AG04449 (cell line): ENCODE results near the gene PPP1R9B.

Source experiments
- CTCF ChIA-PET: fragments of 350-600 bp; formaldehyde crosslinking; extraction: SDS; loops from one replicate; lab custom pipeline; 2021; ENCODE audit warnings: antibody characterized with exemption; lab: Yijun Ruan, JAX
- POLR2A ChIA-PET: fragments of 400-600, 350-600 bp; formaldehyde crosslinking; extraction: SDS; loops from one replicate; lab custom pipeline; 2020; ENCODE audit warnings: antibody characterized with exemption, inconsistent platforms; lab: Yijun Ruan, JAX
- DNase-seq: peaks from one replicate; pipeline ENCODE4 v3.0.0-alpha.2; 2010; ENCODE audit warnings: low read depth, low spot score
- H3K4me3 ChIP-seq: 2 replicates; pipeline ENCODE4 v1.5.1; 2011; ENCODE audit warnings: low read depth, mild to moderate bottlenecking, control low read depth, low read length
- TF ChIP-seq, protein P1 (sequence below): IDR thresholded peaks from one replicate; pipeline ENCODE4 v1.5.1; 2011; ENCODE audit warnings: mild to moderate bottlenecking, moderate library complexity, low read length, control low read depth, inconsistent platforms; ENCODE audit not compliant: insufficient read depth; ENCODE audit errors: missing control alignments

Gene PPP1R9B

DNA sequence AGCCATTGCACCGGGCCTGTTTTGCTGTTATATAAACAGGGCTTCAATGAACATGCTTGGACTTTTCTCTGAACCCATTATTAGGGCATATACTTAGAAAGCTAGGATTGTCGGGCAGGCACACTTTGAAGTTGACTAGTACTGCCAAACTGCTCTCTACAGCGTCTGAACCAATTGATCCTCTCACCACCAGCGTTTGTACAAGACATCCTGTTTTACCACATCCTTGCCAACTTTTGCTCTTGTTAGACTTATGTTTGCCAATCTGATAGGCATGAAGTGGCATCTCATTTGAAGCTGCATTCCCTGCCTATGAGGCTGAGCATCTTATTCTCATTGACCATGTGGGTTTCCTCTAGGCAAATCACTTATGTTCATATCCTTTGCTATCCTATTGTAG is 7.4 kb upstream of the PPP1R9B start:
- TF ChIP-seq, protein P1, sequence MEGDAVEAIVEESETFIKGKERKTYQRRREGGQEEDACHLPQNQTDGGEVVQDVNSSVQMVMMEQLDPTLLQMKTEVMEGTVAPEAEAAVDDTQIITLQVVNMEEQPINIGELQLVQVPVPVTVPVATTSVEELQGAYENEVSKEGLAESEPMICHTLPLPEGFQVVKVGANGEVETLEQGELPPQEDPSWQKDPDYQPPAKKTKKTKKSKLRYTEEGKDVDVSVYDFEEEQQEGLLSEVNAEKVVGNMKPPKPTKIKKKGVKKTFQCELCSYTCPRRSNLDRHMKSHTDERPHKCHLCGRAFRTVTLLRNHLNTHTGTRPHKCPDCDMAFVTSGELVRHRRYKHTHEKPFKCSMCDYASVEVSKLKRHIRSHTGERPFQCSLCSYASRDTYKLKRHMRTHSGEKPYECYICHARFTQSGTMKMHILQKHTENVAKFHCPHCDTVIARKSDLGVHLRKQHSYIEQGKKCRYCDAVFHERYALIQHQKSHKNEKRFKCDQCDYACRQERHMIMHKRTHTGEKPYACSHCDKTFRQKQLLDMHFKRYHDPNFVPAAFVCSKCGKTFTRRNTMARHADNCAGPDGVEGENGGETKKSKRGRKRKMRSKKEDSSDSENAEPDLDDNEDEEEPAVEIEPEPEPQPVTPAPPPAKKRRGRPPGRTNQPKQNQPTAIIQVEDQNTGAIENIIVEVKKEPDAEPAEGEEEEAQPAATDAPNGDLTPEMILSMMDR: no peak
- no peak for DNase-seq
- ChIA-PET POLR2A (no interaction called here), CTCF (interaction anchor here (0.8 to 11.9 kb wide), 10 partner anchors 8 to 140 kb away, joined by 3 to 143 read pairs (median 4); partner anchors contain the start of gene SGCA)
- H3K4me3 ChIP-seq: no peak overlapping the region

- no peak for DNase-seq
- CTCF ChIA-PET: interaction anchor here (1.0 to 11.9 kb wide), 8 partner anchors 8 to 598 kb away, joined by 3 to 143 read pairs (median 12); partner anchors contain the start of gene SGCA
- no peak overlapping the region for H3K4me3 ChIP-seq
- POLR2A ChIA-PET: no interaction called here
- TF ChIP-seq, protein P1: no peak
Observed at GRCh38 chr17:50155115-50155819, 4.8 kb upstream of the PPP1R9B start.

- DNase-seq: no peak
- TF ChIP-seq, protein P1: no peak
- CTCF ChIA-PET: interaction anchor here (1.0 to 11.9 kb wide), 9 partner anchors 9 to 598 kb away, joined by 3 to 143 read pairs (median 7); partner anchors contain the start of gene SGCA
- POLR2A ChIA-PET: no interaction called here
- H3K4me3 ChIP-seq: no peak overlapping the region
Observed at GRCh38 chr17:50154604-50155003, 4.1 kb upstream of the PPP1R9B start.

DNA sequence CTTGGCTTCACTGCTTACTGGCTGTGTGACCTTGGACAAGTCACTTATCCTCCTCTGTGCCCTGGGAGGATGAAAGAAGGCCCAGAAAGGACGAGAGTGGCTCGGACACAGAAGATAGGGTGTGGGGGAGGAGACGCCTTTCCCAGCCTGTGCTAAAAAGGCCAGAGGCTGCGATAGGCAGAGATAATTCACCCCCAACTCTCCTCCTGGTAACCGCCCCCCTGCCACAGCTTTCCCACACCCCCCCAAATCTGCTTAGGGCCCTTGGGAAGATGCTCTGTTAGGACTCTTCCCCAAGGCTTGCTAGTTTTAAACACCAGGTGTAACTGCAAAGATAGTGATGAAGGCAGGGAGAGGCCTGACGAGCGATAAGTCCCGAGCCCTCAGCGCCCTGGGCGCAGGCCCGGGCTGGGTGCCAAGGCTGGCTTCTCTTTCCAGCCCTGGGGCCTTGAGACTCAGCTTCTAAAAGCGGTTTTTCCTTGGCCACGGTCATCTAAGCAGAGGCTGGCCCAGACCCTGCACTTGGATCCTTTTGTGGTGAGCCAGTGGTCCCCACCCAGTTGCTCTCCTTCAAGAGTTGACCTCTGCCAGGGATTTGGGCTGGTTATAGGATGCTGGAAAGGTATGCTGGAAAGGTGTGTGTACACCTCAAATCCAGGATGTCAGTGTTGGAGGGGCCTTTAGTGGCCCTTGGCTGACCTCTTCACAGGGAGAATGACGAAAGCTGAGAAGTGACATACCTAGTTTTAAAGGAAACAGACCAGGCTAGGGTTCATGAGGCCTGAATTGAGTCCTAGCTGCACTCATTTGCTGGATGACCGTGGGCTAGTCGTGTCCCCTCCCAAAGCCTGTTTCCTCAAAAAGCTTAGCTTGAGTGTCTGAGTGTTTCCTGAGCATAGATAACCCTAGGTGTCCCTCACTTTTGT is 3.4 kb upstream of the PPP1R9B start:
- ChIA-PET CTCF (interaction anchor here (1.0 to 11.9 kb wide), 10 partner anchors 7 to 597 kb away, joined by 3 to 143 read pairs (median 12); partner anchors contain the start of gene SGCA), POLR2A (no interaction called here)
- TF ChIP-seq, protein P1: no peak
- no peak overlapping the region for H3K4me3 ChIP-seq
- DNase-seq: no peak

- POLR2A ChIA-PET: interaction anchor here (0.6 to 2.1 kb wide), 6 partner anchors 8 to 786 kb away, joined by 4 to 25 read pairs (median 6); partner anchors contain the start of genes COL1A1 and SAMD14
- TF ChIP-seq, protein P1: no peak
- CTCF ChIA-PET: interaction anchor here (0.8 to 11.9 kb wide), 16 partner anchors 9 to 143 kb away, joined by 3 to 143 read pairs (median 8); partner anchors contain the start of genes PDK2, SAMD14 and SGCA
- no peak overlapping the region for H3K4me3 ChIP-seq
- no peak for DNase-seq
Observed at GRCh38 chr17:50152736-50153135, 2.3 kb upstream of the PPP1R9B start.
